ENCODE results near the gene SHQ1.

SHQ1 gene

DNA sequence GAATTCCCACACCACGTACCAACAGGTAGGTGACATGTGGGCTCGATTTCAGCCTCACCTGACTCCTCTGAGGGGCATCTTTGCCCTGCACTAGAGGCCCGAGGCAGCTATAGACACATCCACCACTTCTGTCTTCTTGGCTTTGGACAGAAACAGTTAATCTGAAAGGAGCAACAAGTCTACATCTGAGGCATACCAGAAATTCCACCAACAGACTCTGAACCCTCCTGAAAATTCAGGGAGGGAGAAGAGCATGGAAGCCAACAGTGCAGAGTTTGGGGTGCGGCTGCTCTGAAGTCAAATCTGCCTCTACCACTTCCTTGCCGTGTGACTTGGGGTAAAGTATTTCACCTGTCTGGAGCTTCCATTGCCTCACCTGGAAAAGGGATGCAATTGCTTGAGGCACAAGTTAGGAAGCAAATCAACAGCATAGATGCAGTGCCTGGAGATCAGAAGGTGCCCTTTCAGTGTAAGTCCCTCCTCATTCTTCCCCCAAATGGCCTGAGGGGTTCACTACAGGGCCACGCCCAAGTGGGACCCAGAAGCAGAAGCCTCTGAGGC lies 119.8 kb downstream of the SHQ1 start:
- no peak for TF ChIP-seq CTCF (IDR thresholded peaks at IDR 0.05)
- H3K4me3 ChIP-seq = no peak overlapping the region
- no peak overlapping the region for H3K27ac ChIP-seq
- DNase-seq (ENCODE audit: low spot score) = no peak

DNA sequence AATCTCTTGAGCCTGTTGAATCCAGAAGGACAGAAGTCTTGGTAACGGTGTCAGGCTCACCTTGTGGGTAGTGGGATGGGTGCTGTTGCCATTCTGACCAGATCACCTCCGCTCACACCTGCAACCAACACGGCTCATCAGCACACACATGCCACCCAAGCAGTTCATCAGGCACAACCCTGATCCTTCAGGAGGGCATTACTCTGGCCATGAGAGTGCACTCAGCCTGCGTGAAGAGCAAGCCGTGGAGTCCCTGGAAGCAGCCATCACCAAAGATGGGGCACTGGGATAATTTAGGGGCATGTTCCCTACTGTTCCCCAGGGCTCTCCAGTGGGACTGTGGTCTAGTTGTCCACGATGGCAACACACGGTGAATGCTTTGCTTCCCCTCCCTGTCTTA lies 120.5 kb downstream of the SHQ1 start:
- H3K27ac ChIP-seq = no peak overlapping the region
- no peak for TF ChIP-seq CTCF (IDR thresholded peaks at IDR 0.05)
- DNase-seq (ENCODE audit: low spot score) = no peak
- no peak overlapping the region for H3K4me3 ChIP-seq

DNA sequence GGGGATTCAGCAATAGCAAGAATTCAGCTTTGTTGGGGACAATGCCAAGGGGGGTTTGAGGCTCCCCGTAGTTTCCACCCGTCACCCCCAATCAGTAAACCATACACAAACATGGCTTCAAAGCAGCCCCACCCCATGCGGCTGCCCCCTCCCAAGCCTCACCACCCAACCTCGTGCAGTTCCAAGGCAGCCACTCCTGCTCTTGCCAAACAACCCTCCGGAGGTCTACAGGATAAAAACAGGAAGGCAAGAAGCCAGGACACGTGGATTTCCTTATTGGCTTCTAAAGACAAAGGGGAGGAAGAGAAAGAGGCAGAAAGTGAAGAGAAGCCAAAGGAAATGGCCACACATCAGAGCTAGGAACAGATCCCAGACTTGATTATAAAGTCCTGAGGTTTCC lies 121.1 kb downstream of the SHQ1 start:
- Histone ChIP-seq H3K4me3 (no peak overlapping the region), H3K27ac (no peak overlapping the region)
- no peak for TF ChIP-seq CTCF (IDR thresholded peaks at IDR 0.05)
- DNase-seq (ENCODE audit: low spot score) = no peak

GRCh38 chr3:72725229-72725628 lies 123.0 kb downstream of the SHQ1 start:
- Histone ChIP-seq H3K27ac (no peak overlapping the region), H3K4me3 (no peak overlapping the region)
- TF ChIP-seq CTCF (IDR thresholded peaks at IDR 0.05) = no peak
- DNase-seq (ENCODE audit: low spot score) = no peak

- TF ChIP-seq CTCF (IDR thresholded peaks at IDR 0.05) = no peak
- Histone ChIP-seq H3K27ac (no peak overlapping the region), H3K4me3 (no peak overlapping the region)
- DNase-seq (ENCODE audit: low spot score) = no peak
Measured at GRCh38 chr3:72724070-72724469, 124.2 kb downstream of the SHQ1 start.

- no peak for TF ChIP-seq CTCF (IDR thresholded peaks at IDR 0.05)
- Histone ChIP-seq H3K4me3 (no peak overlapping the region), H3K27ac (no peak overlapping the region)
- DNase-seq (ENCODE audit: low spot score) = no peak
Measured at GRCh38 chr3:72722930-72723726, 125.1 kb downstream of the SHQ1 start.

Measured in coronary artery (tissue), 2 donors.